SK-N-SH (cell line): ENCODE results near the gene HDAC11. TPM values are rescaled to one million over a fixed set of nuclear protein-coding genes. Genes with fewer than 3 reads are reported as not detected.

Experiments
- CTCF ChIA-PET: fragments of 300-600, 350-600 bp; formaldehyde crosslinking; extraction: SDS; loops from one replicate; lab custom pipeline; 2021; lab: Yijun Ruan, JAX
- POLR2A ChIA-PET: fragments of 350-600 bp; sonication (Branson Sonifier 250); formaldehyde crosslinking; extraction: SDS; loops from one replicate; lab custom pipeline; 2020; ENCODE audit warnings: antibody characterized with exemption, inconsistent platforms; lab: Yijun Ruan, JAX
- DNase-seq: peaks from one replicate; pipeline ENCODE4 v3.0.0; 2012
- H2AFZ ChIP-seq: fragments of 200-600 bp; sonication (generic); 2 replicates; pipeline ENCODE4 v1.8.1; 2016; ENCODE audit warnings: antibody characterized with exemption, mild to moderate bottlenecking, low read depth
- H3F3A ChIP-seq: fragments of 200-600 bp; sonication (generic); replicated peaks from 2 replicates; pipeline ENCODE3; 2016; ENCODE audit warnings: antibody characterized with exemption, mild to moderate bottlenecking; ENCODE audit not compliant: insufficient read depth
- H3K27ac ChIP-seq, 2 experiments: fragments of 200-500 bp in 1 of 2; fragments of 200-600 bp in 1 of 2; sonication (Bioruptor generic) in 1 of 2; sonication (generic), shearing (Covaris generic) in 1 of 2; 2 replicates each; pipeline versions ENCODE4 v1.5.1 to v1.6.1; 2014 to 2016; ENCODE audit warnings: low read depth in 2 of 2, inconsistent platforms in 1 of 2, low read length in 1 of 2, mild to moderate bottlenecking in 1 of 2, mixed read lengths in 1 of 2
- H3K27me3 ChIP-seq: fragments of 200-600 bp; sonication (generic), shearing (Covaris generic); 2 replicates; pipeline ENCODE4 v1.6.1; 2016; ENCODE audit warnings: mixed run types; ENCODE audit not compliant: insufficient read depth
- H3K36me3 ChIP-seq, 2 experiments: fragments of 200-500 bp in 1 of 2; fragments of 200-600 bp in 1 of 2; sonication (Bioruptor generic) in 1 of 2; sonication (generic) in 1 of 2; replicated peaks in 1 of 2; 2 replicates each; pipeline versions ENCODE3 to v1.5.1; 2014 to 2016; ENCODE audit warnings: low read length in 1 of 2, mild to moderate bottlenecking in 1 of 2; ENCODE audit not compliant: insufficient read depth in 2 of 2, control insufficient read depth in 1 of 2
- H3K4me1 ChIP-seq, 2 experiments: fragments of 200-500 bp in 1 of 2; fragments of 200-600 bp in 1 of 2; sonication (Bioruptor generic) in 1 of 2; sonication (generic), shearing (Covaris generic) in 1 of 2; 2 replicates each; pipeline versions ENCODE4 v1.5.1 to v1.6.1; 2014 to 2016; ENCODE audit warnings: low read depth in 1 of 2, low read length in 1 of 2, mixed run types in 1 of 2; ENCODE audit not compliant: insufficient read depth in 2 of 2, control insufficient read depth in 1 of 2
- H3K4me2 ChIP-seq: fragments of 200-600 bp; sonication (generic), shearing (Covaris generic); 2 replicates; pipeline ENCODE4 v1.6.1; 2017; ENCODE audit warnings: mixed run types
- H3K4me3 ChIP-seq, 2 experiments: fragments of 200-500 bp in 1 of 2; fragments of 200-600 bp in 1 of 2; sonication (Bioruptor generic) in 1 of 2; sonication (generic), shearing (Covaris generic) in 1 of 2; 2 replicates each; pipeline versions ENCODE4 v1.5.1 to v1.8.1; 2014 to 2016; ENCODE audit warnings: low read depth in 2 of 2, inconsistent platforms in 1 of 2, low read length in 1 of 2, mild to moderate bottlenecking in 1 of 2, mixed read lengths in 1 of 2, moderate library complexity in 1 of 2
- H3K79me2 ChIP-seq: fragments of 200-600 bp; sonication (generic); 2 replicates; pipeline ENCODE4 v1.8.1; 2017; ENCODE audit warnings: mild to moderate bottlenecking; ENCODE audit not compliant: insufficient read depth
- H3K9ac ChIP-seq: fragments of 200-600 bp; sonication (generic); 2 replicates; pipeline ENCODE4 v1.6.1; 2017; ENCODE audit warnings: mixed run types
- H3K9me2 ChIP-seq: fragments of 200-600 bp; sonication (generic); 2 replicates; pipeline ENCODE4 v1.6.1; 2017; ENCODE audit warnings: mixed run types
- H3K9me3 ChIP-seq: fragments of 200-600 bp; sonication (generic); 2 replicates; pipeline ENCODE4 v1.6.1; 2017; ENCODE audit warnings: mixed run types, mild to moderate bottlenecking, moderate library complexity
- H4K20me1 ChIP-seq: fragments of 200-600 bp; sonication (generic); 2 replicates; pipeline ENCODE4 v1.6.1; 2017; ENCODE audit warnings: mild to moderate bottlenecking, mixed run types; ENCODE audit not compliant: insufficient read depth
- FOXJ3 ChIP-seq: sonication (generic); formaldehyde crosslinking; IDR thresholded peaks from 2 replicates; pipeline ENCODE4 v1.5.1; 2020; ENCODE audit warnings: mild to moderate bottlenecking, missing genetic modification reagents
- RFX5 ChIP-seq: IDR thresholded peaks from 2 replicates; pipeline ENCODE4 v1.6.1; 2012; ENCODE audit warnings: mild to moderate bottlenecking, improper control_type of control experiment, low read length
- RXRA ChIP-seq: IDR thresholded peaks from 2 replicates; pipeline ENCODE4 v1.4.0; 2012; ENCODE audit warnings: low read depth, mild to moderate bottlenecking, borderline replicate concordance
- TEAD4 ChIP-seq: IDR thresholded peaks from 2 replicates; pipeline ENCODE4 v1.4.0; 2012; ENCODE audit warnings: mild to moderate bottlenecking, borderline replicate concordance; ENCODE audit not compliant: insufficient read depth
- WGBS: methylation state at CpG from one replicate; pipeline ENCODE4 v1.1.6; 2017; ENCODE audit warnings: low lambda C conversion rate; 5-methylcytosine and 5-hydroxymethylcytosine counted together
- polyA plus RNA-seq, 3 experiments: library from polyadenylated mRNA; depleted of rRNA; stranded (reverse); fragments of >200 nt; gene quantifications; 2 replicates each; pipeline ENCODE4 v1.2.3, GENCODE V29; 2012
- TF ChIP-seq, protein P1 (sequence below): IDR thresholded peaks from 2 replicates; pipeline ENCODE4 v1.4.0; 2012; ENCODE audit warnings: low read depth, borderline replicate concordance

Gene HDAC11
- polyA plus RNA-seq, 1 of the 3 experiments (the other 2 are of a cell fraction), result 17.5 TPM

DNA sequence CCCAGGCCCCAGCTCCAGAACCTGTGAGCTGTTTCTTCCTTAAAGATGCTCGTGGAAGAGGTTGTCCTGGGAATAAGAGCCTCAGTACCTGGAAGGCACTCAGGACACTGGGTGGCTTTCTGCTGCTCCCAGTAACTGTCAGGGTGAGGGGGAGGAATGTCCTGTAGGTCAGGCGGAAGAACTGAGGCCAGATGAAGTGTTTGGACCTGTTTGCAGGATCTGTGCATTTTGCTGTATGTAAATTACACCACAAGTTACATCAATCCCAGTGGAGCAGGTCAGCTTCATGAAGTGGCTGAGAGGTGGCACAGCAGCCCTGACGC, 27.1 kb downstream of the HDAC11 start:
- Histone ChIP-seq H3K9me3 (no peaks in the 10 kb centered on the region), H3K27ac (peak overlapping the region in 1 of 2 experiments; percentile 58; a peak in 2 of 4 replicates), H3K27me3 (no peaks in the 10 kb centered on the region), H2AFZ (no peak overlapping the region), H3K79me2 (no peaks in the 10 kb centered on the region), H3K36me3 (no peaks in the 10 kb centered on the region), H3K9me2 (no peaks in the 10 kb centered on the region), H3K9ac (no peak overlapping the region), H4K20me1 (no peaks in the 10 kb centered on the region), H3K4me1 (peaks cover 0 to 14% of the 10 kb centered on the region in 2 experiments; a peak in 1 of 4 replicates), H3F3A (no peaks in the 10 kb centered on the region), H3K4me3 (no peak overlapping the region), H3K4me2 (no peak overlapping the region)
- 82% methylated on average over 3 of the region's 3 CpGs for WGBS
- CTCF ChIA-PET, result interaction anchor here (0.6 to 29.6 kb wide), 3 partner anchors 11 to 186 kb away, joined by 3 to 872 read pairs (median 31); no protein-coding TSS in a partner anchor
- DNase-seq, result no peak
- no peak for TF ChIP-seq RFX5
- TF ChIP-seq TEAD4, result no peak
- no peak for TF ChIP-seq RXRA
- TF ChIP-seq, protein P1, sequence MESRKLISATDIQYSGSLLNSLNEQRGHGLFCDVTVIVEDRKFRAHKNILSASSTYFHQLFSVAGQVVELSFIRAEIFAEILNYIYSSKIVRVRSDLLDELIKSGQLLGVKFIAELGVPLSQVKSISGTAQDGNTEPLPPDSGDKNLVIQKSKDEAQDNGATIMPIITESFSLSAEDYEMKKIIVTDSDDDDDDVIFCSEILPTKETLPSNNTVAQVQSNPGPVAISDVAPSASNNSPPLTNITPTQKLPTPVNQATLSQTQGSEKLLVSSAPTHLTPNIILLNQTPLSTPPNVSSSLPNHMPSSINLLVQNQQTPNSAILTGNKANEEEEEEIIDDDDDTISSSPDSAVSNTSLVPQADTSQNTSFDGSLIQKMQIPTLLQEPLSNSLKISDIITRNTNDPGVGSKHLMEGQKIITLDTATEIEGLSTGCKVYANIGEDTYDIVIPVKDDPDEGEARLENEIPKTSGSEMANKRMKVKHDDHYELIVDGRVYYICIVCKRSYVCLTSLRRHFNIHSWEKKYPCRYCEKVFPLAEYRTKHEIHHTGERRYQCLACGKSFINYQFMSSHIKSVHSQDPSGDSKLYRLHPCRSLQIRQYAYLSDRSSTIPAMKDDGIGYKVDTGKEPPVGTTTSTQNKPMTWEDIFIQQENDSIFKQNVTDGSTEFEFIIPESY, result no peak
- POLR2A ChIA-PET, result interaction anchor here (1.8 kb wide), 1 partner anchor 68 kb away, joined by 5 read pairs; no protein-coding TSS in a partner anchor

DNA sequence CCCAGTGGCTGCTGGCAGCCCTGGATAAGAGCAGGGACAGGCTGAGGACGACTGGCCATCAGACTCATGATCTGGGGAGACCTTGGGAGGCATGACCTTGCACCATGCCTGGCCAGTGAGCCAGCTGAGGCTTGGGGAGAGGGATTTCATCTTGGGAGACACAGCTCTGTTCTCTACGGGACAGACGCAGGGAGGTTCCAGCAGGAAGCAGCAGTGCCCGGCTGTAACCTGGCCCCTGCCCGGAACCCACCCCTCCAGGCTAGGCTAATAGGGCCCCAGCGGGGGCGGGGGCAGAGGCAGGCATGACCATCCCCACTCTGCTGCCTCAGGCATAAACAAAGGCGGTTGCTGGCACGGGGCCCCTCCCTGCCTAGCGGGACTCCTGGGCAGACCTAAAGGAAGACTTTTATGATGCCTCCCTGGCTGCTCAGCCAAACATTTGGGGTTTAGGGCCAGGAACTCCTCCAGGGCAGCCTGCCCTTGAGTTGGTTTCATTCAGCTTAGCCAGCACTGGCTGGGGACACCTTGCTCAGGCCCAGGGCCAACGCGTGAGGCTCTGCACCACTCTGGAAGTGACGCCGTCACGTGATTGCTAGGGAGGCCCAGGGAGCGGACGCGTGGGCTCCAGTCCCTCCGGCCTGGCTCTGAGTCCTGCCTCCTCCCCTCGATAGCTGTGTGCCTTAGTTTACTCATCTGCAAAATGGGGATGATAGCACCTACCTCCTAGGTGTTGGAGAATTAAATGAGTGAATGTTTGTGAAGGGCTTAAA, 27.6 kb downstream of the HDAC11 start:
- H3K9me2 ChIP-seq, result no peaks in the 10 kb centered on the region
- no peaks in the 10 kb centered on the region for H3K79me2 ChIP-seq
- CTCF ChIA-PET, result interaction anchor here (0.6 to 29.6 kb wide), 3 partner anchors 12 to 185 kb away, joined by 3 to 872 read pairs (median 31); no protein-coding TSS in a partner anchor
- 35% methylated on average over 6 of the region's 20 CpGs for WGBS
- H3K27ac ChIP-seq, result peak overlapping the region in 1 of 2 experiments; percentile 58; a peak in 2 of 4 replicates
- H3F3A ChIP-seq, result no peaks in the 10 kb centered on the region
- peaks cover 0 to 18% of the 10 kb centered on the region in 2 experiments; a peak in 1 of 4 replicates for H3K4me1 ChIP-seq
- no peak overlapping the region for H2AFZ ChIP-seq
- H3K27me3 ChIP-seq, result no peaks in the 10 kb centered on the region
- H3K9ac ChIP-seq, result no peak overlapping the region
- no peak overlapping the region for H3K4me2 ChIP-seq
- H4K20me1 ChIP-seq, result no peaks in the 10 kb centered on the region
- DNase-seq, result peak; percentile 80
- POLR2A ChIA-PET, result interaction anchor here (1.8 kb wide), 1 partner anchor 68 kb away, joined by 5 read pairs; no protein-coding TSS in a partner anchor
- peak; percentile 66; the same call in 1 of the 2 replicates for TF ChIP-seq FOXJ3 (CRISPR knock-in tag)
- TF ChIP-seq, protein P1, result no peak
- no peaks in the 10 kb centered on the region for H3K9me3 ChIP-seq
- H3K4me3 ChIP-seq, result no peak overlapping the region
- H3K36me3 ChIP-seq, result no peaks in the 10 kb centered on the region
